Neural crest cell (in vitro differentiated cells): ENCODE measurements around the gene PLOD1. TPM values are rescaled to one million over a fixed set of nuclear protein-coding genes. Genes with fewer than 3 reads are reported as not detected.

Source experiments
- DNase-seq: peaks from one replicate; pipeline ENCODE4 v3.0.0; 2021; ENCODE audit warnings: low read depth, mixed read lengths, low spot score
- H3K27ac Mint-ChIP-seq: one replicate; pipeline ENCODE4 v1.8.0; 2021; ENCODE audit warnings: mild to moderate bottlenecking, mixed read lengths; ENCODE audit not compliant: unreplicated experiment
- H3K27me3 Mint-ChIP-seq: 2 replicates; pipeline ENCODE4 v1.8.0; 2021; ENCODE audit warnings: low read depth, mild to moderate bottlenecking, mixed read lengths
- H3K36me3 Mint-ChIP-seq: 2 replicates; pipeline ENCODE4 v1.8.0; 2021; ENCODE audit warnings: low read depth, mild to moderate bottlenecking, mixed read lengths
- H3K4me1 Mint-ChIP-seq: 2 replicates; pipeline ENCODE4 v1.8.0; 2021; ENCODE audit warnings: mixed read lengths
- H3K4me3 Mint-ChIP-seq: one replicate; pipeline ENCODE4 v1.8.0; 2021; ENCODE audit warnings: mild to moderate bottlenecking, mixed read lengths
- H3K9me3 Mint-ChIP-seq: 2 replicates; pipeline ENCODE4 v1.8.0; 2021; ENCODE audit warnings: mixed read lengths
- total RNA-seq: library from RNA; stranded (reverse); gene quantifications from 2 replicates; pipeline ENCODE4 v1.2.1, GENCODE V29; 2021
- TF ChIP-seq, protein P1 (sequence below): fragments of 200-600 bp; sonication (generic); conservative IDR thresholded peaks from 2 replicates; pipeline ENCODE4 v1.5.0; 2021; ENCODE audit warnings: antibody characterized with exemption, mild to moderate bottlenecking

The PLOD1 gene
- total RNA-seq, 1 donor from 2014 or later: 58.7 TPM

- Mint-ChIP-seq H3K27ac (no peak overlapping the region), H3K4me1 (peaks cover 14% of the 10 kb centered on the region), H3K9me3 (no peaks in the 10 kb centered on the region), H3K4me3 (no peak overlapping the region), H3K36me3 (peaks cover 34% of the 10 kb centered on the region), H3K27me3 (no peaks in the 10 kb centered on the region)
- TF ChIP-seq, protein P1, sequence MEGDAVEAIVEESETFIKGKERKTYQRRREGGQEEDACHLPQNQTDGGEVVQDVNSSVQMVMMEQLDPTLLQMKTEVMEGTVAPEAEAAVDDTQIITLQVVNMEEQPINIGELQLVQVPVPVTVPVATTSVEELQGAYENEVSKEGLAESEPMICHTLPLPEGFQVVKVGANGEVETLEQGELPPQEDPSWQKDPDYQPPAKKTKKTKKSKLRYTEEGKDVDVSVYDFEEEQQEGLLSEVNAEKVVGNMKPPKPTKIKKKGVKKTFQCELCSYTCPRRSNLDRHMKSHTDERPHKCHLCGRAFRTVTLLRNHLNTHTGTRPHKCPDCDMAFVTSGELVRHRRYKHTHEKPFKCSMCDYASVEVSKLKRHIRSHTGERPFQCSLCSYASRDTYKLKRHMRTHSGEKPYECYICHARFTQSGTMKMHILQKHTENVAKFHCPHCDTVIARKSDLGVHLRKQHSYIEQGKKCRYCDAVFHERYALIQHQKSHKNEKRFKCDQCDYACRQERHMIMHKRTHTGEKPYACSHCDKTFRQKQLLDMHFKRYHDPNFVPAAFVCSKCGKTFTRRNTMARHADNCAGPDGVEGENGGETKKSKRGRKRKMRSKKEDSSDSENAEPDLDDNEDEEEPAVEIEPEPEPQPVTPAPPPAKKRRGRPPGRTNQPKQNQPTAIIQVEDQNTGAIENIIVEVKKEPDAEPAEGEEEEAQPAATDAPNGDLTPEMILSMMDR: no peak
- no peak for DNase-seq
Measured at GRCh38 chr1:12009318-12009947, 74.9 kb downstream of the PLOD1 start.

DNA sequence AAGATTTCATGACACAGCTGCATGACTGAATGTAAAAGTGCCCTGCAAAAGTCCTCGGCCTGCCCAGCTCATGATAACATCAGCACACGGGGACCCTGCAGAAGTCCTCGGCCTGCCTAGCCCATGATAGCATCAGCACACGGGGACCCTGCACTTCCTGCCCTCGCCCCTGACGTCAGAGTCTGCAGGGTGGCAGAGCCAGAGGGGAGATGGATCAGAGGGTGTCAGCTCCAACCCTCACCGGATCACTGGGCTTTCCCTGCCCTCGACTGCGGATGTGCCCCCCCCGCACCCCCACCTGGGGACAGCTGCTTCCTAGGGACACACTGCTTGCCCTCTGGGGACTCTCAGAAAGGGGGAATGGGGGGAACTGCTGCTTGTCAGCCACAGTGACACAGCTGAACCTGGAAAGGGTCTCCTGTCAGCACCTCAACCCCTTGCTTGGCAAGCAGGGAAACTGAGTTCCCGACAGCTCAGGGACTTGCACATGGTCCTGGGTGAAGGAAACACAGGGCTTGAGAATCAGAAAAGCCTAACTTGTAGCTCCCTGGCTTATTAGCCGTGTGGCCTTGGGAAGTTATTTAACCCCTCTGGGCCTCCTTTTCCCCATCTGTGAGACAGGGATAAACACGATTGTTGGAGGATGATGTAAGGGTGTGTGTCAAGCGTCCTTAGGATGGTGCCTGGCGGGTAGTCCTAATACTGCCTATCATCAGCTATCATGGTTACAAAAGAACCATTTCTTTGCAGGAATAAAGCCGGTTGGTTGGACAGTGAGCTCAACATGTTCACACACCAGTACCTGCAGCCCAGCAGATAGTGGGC lies 76.4 kb downstream of the PLOD1 start:
- Mint-ChIP-seq H3K36me3 (peaks cover 31% of the 10 kb centered on the region), H3K27me3 (no peaks in the 10 kb centered on the region), H3K27ac (peak overlapping the region; percentile 50), H3K4me1 (peaks cover 14% of the 10 kb centered on the region), H3K4me3 (no peak overlapping the region), H3K9me3 (no peaks in the 10 kb centered on the region)
- TF ChIP-seq, protein P1: no peak
- no peak for DNase-seq

GRCh38 chr1:12011998-12012397 lies 77.5 kb downstream of the PLOD1 start:
- H3K27ac Mint-ChIP-seq: no peak overlapping the region
- no peaks in the 10 kb centered on the region for H3K9me3 Mint-ChIP-seq
- H3K4me1 Mint-ChIP-seq: peaks cover 12% of the 10 kb centered on the region
- TF ChIP-seq, protein P1: no peak
- no peaks in the 10 kb centered on the region for H3K27me3 Mint-ChIP-seq
- H3K4me3 Mint-ChIP-seq: no peak overlapping the region
- H3K36me3 Mint-ChIP-seq: peaks cover 27% of the 10 kb centered on the region
- no peak for DNase-seq

- Mint-ChIP-seq H3K27me3 (no peaks in the 10 kb centered on the region), H3K4me1 (peaks cover 8% of the 10 kb centered on the region), H3K27ac (no peak overlapping the region), H3K36me3 (peaks cover 21% of the 10 kb centered on the region), H3K4me3 (no peak overlapping the region), H3K9me3 (no peaks in the 10 kb centered on the region)
- no peak for DNase-seq
- TF ChIP-seq, protein P1: no peak
Measured at GRCh38 chr1:12012560-12013316, 78.2 kb downstream of the PLOD1 start.

DNA sequence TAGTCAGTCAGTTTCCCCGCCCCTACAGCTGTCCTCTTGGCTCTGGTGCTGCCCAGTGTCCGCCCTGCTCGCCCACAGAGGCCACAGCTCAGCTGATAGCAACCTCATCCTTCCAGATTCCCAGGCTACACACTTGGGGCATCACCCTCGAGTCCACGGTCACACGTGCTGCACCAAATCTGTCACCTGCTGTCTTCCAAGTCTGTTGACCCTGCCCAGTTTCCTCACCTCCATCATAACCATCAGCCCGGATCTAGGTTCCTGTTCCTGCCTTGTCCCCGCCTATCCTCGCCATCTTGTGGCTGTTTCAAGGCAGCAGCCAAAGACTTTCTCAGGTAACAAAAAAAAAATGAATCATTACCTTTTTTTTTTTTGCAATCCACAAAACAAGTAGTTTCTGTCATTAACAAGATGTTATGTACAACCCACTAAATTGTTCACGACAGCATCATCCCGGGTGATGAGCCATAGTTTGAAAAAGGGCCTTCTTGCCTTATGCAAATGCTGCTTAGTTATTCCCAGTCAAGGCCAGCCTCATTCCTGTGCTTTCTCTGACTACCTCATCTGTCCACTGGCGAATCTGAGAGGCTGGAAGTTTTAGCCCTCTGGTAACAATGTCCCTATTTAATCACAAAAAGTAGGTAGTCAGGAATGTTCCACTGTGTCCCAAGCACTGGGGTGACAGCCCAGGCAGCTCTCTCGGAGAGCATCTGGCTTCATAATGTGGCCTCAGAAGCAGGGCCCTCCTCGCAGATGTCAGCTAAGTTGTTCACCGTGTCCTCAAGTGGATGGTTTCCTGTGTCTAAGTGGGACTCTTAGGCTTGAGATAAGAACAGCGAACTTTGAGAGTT lies 79.8 kb downstream of the PLOD1 start:
- Mint-ChIP-seq H3K27me3 (no peaks in the 10 kb centered on the region), H3K36me3 (peaks cover 14% of the 10 kb centered on the region), H3K4me3 (peak overlapping the region; percentile 17), H3K9me3 (no peaks in the 10 kb centered on the region), H3K4me1 (peaks cover 12% of the 10 kb centered on the region), H3K27ac (peak overlapping the region; percentile 55)
- TF ChIP-seq, protein P1: peak; percentile 29
- no peak for DNase-seq
